Inflammatory macrophage treated with lipopolysaccharide for 1 hour (primary cell): ENCODE data around the gene EXOSC2.
A peak's percentile ranks its signal among the peaks of the same experiment; 100 is the strongest.

Experiments
- DNase-seq, 2 donors: peaks; one replicate each; pipeline ENCODE4 v3.0.0-alpha.2; 2020 to 2022

The EXOSC2 gene

DNA sequence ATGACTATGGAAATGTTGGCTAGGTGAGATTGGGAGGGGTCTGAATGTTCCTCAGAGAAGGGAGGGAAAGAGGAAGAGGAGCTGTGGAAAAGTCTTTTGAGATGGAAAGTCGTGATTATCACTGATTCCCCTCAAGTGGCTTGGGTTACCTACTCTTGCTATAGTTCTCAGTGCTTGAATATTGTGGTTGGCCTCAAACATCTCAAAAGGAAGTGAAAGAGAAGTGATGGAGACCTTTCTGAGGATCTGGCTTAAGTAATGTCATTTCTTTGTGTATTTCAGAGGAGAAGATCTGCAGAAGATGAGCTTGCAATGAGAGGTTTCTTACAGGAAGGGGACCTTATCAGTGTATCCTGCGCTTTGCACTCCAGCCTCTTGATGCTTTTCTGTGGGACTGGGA lies 5.5 kb downstream of the EXOSC2 start:
- no peak for DNase-seq

DNA sequence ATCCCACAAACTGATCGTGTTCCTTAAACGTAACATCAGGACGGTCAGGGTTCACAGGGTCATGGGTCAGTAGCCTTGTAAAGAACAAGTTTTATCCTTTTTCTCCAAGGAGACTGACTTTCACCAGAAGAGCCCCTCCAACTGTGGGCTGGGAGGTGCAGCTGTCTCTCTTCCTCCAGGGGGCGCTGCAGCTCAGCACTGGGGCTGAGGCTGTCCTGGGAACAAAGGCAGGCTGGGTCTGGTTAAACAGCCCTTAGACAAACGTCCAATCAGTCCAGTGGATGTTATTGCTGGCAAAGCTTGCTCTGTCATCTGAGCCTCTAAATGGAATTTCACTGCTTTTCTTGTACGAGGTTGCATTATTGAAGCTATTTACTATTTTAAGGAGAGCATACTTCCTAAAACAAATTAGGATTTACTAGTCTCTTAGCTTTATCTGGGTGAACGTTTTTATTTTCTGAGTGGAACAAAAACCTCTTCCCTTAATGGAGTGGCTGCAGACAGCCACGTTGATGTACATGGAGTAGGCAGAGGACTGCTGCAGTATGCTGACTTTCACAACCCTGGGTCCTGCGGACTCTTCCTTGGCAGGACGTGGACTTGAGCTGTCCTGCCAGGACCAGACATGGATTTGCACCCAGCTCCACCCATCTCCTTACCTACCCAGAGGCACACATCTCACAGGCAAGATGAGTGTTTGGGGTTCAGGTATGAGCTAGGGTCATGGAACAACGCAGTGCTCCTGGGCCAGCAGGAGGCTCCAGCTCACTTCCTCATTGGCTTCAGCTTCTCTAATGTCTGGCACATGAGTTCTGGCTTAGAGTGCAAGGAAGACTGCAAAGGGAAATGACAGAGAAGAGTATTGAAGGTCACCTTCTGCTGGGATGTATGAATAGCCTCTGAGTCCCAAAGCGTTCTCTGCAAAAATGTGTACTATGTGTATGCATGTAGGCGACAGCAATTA lies 7.8 kb downstream of the EXOSC2 start:
- peak; percentile 25 to 78 for DNase-seq

DNA sequence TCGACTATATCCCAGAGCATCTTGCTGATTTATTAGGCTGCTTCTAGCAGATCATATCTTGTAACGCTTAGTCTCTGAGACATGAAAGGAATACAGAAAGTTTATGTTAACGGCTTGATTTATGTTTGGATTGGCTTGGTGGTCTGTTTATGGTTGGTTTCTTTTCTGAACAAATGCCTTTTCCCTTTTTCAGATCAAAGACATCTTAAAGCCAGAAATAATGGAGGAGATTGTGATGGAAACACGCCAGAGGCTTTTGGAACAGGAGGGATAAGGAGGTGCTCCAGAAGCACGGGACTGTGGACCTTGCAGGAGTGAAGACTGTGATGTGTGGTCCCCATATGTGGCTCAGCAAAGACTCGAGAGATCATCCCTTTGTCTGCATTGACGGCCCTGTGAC lies 9.9 kb downstream of the EXOSC2 start:
- DNase-seq = no peak

DNA sequence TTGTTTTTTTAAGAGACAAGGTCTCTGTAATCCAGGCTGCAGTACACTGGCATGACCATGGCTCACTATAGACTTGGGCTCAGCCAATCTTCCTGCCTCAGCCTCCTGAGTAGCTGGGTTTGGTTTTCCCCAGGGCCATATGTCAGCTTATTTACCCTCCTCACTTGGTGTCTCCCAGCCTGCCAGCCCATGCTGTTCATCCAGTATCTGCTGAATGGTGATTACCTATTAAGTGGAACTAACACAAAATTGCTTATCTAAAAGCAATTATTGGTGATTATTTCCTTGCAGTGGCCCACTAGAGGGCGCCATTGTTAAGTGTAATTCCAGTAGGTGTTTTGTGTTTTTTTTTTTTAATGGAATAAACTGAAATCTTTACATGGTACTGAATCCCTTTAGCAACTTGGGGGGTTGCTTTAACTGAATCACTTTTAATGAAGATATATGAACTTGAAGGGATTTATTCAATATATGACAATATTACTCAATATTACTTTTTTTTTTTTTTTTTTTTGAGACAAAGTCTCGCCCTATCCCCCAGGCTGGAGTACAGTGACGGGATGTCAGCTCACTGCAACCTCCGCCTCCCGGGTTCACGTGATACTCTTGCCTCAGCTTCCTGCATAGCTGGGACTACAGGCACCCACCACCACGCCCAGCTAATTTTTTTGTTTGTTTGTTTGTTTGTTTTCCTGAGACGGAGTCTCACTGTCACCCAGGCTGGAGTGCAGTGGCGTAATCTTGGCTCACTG lies 13.8 kb downstream of the EXOSC2 start:
- DNase-seq = peak; percentile 50 to 81

DNA sequence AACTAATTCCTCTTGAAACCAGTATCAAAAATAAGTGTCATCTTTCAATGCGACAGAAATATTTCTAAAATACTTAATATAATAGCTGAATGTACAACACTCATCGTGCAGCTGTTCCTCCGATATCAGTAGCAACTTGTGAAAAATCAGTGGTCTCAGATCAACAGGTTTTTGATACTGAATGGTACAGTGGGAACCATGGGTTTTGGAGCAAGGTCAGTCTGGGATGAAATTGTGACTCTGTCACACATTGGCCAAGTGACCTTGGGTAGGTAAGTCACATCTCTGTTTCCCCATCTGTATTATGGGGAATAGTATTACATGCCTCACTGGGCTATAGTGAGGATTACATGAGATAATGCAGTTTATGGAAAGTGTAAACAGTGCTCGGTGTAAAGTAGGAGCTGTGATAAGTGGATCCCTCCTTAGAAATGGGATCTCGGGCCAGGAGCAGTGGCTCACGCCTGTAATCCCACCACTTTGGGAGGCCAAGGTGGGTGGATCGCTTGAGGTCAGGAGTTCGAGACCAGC lies 17.3 kb downstream of the EXOSC2 start:
- DNase-seq = no peak

DNA sequence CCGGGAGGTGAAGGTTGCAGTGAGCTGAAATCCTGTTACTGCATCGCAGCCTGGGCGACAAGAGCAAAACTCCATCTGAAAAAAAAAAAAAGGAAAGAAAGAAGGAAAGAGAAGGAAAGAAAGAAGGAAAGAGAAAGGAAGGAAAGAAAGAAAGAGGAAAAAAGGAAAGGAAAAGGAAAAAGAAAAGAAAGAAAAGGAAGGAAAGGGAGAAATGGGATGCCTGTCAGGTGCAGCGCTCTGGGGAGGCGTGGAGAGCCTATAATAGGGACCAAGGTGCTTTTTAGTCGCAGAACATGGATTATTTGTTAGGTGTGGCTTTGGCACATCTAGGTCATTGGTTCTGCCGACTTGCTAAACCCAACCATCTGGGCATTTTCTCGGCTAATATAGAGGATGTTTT lies 17.9 kb downstream of the EXOSC2 start:
- DNase-seq = no peak

DNA sequence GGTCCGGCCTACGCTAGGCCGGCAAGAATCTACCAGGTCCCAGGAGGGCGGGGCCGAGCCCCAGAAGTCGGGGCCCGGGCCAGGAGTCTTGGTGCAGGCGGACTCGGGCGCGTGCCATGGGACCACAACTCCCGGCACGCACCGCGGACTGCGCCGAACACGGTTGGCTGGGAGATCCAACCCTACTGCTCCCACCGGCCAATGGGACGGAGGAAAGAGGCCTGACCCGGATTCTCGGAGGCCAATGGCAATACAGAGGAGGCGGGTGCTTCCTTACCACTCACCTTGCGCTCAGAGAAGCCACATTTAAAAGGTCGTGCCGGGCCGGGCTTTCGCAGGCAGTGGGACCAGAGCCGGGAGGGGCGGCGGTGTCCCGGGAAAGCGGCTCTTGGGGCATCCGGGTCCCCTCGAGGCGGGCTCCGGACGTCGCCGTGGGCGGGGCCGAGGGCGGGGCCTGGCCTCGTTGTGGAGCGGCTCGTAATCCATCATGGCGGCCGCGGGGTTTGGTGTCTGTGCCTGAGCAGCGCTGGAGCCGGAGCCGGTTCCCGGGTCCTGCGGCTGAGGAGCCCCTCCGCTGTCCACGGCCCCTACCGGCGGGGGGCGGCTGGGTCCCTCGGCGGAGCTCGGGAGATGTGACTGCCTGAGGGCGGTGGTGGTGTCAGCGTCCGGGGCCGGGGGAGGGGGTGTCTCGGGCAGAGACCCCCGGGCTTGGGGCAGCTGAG lies 19.1 kb downstream of the EXOSC2 start:
- peak; percentile 96 to 98 for DNase-seq

DNA sequence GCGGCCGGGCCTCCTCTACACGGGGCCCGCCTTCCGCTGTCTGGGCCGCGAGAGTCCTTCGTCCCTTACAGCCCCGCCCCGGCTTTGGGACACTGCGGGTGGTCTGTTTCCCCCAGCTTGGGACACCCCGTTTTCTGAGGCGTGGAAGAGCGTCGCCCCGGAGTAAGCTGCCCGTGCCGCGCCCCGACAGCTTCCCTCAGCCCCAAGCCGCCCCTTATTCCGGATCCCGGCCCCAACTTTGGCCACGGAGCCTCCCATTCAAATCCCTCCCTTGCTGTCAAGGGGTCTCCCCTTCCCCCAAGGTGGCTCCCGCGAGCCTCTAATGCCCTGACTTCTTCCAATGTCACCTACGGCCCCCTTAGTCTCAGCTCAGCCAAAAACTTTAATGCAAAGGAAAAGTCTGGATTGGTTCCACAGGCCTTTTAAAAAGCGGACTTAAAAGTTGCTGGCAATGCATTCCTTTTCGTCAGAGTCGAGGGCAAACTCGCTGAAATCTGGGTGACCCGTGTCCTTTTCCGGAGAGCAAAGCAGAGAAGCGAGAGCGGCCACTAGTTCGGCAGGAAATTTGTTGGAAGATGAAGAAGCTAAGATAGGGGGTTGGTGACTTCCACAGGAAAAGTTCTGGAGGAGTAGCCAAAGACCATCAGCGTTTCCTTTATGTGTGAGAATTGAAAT lies 19.8 kb downstream of the EXOSC2 start:
- DNase-seq = peak; percentile 8 to 51

DNA sequence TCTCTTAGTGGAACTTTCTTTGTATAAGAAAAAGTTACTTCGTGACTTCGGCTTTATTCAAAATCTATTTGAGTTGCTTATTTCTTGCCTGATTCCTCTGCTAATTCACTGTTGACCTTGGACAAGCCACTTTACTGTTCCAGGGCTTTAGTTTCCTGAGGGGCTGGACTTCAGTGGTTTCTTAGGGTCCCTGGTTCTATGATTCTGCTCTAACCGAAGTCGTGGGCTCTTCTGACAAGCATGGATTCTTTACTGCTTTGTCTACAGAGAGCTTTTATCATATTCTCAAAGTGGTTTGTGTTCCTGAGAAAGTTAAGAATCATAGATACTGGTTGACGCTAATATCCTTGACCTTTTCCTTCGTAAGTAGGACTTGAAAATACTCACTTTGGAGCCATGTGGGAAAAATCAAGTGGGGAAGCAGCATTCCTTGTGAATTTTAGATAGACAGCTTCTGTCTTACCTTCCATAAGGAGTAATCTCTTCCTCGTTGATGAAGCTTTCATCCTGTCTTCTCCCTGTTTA lies 21.1 kb downstream of the EXOSC2 start:
- DNase-seq = no peak

DNA sequence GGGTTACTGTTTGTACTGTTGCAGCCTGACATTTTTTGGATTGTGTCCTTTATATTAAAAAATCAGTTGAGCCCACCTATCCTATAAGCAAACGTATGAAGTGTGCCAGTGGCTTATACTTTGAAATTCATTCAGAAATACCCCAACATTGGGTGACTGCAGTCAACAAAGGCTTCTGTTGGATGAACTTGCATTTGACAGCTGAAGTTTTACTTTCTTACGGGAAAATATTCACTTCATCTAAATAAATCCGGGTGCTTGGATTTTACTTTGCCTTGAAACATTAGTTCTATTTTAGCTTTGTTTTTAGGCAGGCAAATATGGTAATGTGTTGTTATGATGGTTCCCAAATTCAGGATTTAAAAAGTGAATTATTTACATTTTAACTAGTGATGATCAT lies 21.7 kb downstream of the EXOSC2 start:
- DNase-seq = no peak

DNA sequence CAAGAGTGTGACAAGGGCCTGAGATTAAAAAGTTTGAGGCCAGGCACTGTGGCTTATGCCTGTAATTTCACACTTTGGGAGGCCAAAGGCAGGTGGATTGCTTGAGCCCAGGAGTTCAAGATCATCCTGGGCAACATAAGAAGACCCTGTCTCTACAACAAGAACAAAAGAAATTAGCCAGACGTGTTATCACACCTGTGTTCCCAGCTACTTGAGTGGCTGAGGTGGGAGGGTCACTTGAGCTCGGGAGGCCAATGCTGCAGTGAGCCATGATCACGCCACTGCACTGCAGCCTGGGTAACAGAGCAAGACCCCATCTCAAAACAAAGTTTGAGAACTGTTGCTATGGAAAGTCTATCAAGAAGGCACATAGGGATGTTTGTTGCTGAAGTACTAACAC lies 25.0 kb downstream of the EXOSC2 start:
- no peak for DNase-seq

DNA sequence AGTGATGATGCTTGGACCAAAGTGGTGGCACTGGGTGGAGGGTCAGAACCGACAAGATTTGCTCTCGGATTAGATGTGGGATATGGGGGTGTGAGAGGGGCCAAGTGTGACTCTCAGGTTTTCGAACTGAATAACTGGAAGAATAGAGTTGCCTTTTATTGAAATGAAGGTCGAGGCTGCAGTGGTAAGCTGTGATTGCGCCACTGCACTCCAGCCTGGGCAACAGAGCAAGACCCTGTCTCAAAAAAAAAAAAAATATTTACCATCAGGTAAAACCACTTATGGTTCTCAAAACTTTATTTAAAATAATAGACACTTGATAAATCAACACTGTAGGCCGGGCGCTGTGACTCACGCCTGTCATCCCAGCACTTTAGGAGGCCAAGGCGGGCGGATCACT lies 27.2 kb downstream of the EXOSC2 start:
- DNase-seq = no peak

DNA sequence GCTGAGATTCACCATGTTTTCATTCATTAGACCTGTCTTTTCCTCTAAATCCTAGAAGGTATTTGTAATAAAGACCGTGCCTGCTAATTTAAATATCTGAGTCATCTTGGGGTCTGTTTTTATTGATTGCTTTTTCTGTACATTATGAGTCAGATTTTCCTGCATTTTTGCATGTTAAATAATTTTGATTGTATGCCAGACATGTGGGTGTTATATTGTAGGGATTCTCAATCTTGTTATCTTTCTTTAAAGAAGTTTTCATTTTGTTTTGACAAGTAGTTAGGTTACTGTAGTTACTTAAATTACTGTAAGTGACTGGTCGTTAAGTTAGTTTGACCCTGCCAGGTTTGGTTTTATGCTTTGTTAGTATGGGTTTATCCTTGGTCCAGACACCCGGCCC lies 35.1 kb downstream of the EXOSC2 start:
- no peak for DNase-seq

DNA sequence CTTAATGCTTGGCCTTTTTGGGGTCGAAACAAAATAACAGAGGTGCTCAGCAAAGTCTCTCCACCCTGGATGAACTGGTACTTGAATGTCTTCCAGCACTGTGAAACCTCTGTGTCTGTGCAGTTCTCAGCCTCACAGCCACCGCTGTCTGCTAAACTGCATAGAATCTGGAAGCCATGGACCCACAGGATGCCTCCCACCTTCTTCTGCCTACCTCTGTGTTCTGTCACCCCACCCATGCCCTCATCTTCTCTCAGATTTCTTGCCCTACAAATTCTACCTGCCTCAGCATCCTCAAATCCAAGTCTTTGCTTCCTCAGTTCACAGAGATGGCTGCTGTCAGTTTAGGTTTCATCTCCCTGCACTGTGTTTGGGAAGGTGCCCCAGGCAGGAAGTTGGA lies 35.6 kb downstream of the EXOSC2 start:
- DNase-seq = no peak

DNA sequence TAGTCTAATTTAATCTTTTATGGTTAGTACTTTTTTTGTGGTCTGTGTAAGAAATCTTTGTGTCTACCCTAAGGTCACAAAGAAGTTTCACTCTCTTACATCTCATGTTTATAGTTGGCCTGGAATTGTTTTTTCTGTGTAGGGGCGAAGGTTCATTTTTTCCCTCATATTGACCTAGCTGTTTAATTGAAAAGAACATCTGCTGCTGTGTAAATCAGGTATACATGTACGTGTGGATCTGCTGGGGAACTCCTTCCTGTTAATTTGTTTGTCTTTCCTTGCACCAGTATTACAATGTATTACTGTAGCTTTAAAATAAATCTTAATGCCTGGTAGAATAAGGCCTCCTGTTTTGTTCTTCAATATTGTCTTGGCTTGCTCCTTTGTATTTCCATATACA lies 37.8 kb downstream of the EXOSC2 start:
- no peak for DNase-seq

DNA sequence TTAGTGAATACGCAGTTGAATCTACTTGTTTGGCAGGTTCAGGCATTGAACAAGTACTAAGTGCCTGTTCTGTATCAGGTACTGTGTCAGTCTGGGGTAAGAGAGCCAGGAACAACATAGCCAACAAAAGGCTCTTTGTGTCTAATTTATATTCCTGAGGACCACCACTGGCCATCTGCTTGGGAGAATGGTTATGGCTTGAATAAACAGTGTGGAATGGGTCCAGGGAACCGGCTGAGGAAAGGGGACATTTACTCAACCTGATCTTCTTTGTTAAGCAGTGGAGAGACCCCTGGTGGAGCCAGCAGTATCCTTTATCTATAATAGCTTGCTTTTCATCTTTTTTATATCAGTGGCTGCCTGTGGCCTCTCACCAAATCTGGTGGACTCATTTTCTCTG lies 38.6 kb downstream of the EXOSC2 start:
- no peak for DNase-seq

DNA sequence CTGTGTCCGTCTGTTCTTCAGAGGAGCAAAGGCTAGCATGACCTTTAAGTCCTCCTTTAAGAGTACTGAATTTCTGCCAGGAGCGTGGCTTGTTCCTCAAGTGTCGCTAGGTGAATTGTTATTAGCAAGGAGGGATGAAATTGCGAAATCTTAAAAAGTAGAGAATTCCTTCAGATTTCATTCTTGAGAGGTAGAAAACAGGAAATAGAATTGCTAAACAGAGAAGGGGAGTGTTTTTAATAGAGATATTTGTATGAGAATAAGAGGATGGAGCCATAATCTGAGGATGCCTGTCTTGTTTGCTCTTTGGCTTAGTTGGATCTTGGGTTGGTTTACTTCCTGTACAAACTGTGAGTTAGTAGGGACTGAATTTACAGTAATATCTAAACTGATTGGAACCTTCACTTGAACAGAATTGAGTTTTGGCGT lies 39.2 kb downstream of the EXOSC2 start:
- DNase-seq = no peak

DNA sequence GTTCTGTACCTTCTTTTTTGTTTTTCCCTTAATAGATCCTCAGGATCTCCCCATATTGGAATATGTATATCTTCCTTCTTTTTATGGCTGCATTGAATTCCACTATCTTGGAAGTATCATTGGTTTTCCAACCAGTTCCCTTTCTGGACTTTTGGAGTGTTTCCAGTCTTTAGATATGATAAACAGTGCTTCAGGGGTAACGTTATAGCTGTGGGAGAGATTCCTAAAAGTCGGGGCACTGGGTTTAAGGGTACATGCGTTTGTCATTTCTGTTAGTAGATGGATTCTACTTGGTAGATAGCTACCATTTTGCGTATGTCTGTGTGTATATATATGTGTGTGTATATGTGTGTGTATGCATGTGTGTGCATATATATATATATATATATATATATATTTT lies 42.0 kb downstream of the EXOSC2 start:
- no peak for DNase-seq

DNA sequence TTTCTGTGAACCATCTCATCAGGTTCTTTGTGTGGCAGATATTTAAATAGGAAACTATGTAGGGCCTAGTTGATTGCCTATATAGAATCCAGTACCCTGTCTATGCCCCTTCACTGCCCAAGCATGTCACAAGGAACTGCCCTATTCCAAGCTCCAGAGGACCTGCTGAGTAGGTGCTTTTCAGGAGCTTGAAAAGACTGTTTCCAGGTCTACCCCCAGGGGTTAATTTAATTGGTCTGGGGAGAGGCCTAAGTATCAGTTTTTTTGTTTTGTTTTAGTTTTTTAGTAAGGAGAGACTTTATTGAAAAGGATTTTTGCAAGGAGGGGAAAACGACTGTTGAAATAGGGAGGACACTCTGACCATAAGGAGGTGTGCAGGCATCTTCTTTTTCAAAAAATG lies 43.3 kb downstream of the EXOSC2 start:
- no peak for DNase-seq

DNA sequence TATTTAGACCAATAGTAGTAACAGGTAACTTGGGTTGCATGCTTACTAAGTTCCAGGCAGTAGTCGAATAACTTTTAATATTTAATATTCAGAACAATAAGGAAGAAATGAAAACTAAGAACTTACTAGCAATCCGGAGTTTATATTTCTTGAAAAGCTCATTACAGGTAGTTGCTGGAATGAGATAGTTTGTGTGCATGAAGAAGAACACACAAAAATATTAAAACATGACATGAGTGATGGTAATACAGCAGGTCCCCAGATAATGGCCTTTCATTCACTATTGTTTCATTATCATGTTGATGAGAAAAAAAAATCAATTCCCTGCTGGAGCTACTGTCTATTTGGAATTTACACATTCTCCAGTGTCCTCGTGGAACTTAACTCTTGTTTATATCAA lies 44.7 kb downstream of the EXOSC2 start:
- DNase-seq = no peak

DNA sequence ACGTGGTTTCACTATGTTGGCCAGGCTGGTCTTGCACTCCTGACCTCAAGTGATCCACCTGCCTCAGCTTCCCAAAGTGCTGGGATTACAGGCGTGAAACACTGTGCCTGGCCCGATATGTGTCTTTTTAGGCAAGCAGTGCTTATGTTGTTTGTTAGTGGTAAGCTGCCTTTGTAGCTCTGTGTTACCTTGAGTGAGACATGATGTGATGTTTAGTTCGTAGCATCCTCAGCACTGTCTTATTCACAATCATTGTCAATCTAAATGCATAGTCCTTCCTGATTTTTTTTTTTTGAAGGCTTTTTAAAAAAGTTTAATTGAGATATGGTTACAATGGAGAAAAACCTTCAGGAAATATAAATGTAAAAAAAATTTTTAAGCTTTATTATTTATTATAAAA lies 45.5 kb downstream of the EXOSC2 start:
- no peak for DNase-seq
